H1 (cell line): ENCODE data around the gene ONECUT2. TPM values are rescaled to one million over a fixed set of nuclear protein-coding genes. Genes with fewer than 3 reads are reported as not detected.

Source experiments
- BACH1 ChIP-seq: IDR thresholded peaks from 2 replicates; pipeline ENCODE4 v1.6.1; 2012; ENCODE audit warnings: low read length, improper control_type of control experiment
- CTCF ChIP-seq, 3 experiments: IDR thresholded peaks; 1 replicate in 2 of 3; 2 replicates in 1 of 3; pipeline versions ENCODE4 v1.5.1 to v1.6.1; 2011; ENCODE audit warnings: low read length in 3 of 3, mild to moderate bottlenecking in 3 of 3, inconsistent platforms in 2 of 3, low read depth in 1 of 3, moderate library complexity in 1 of 3; ENCODE audit not compliant: insufficient read depth in 1 of 3; ENCODE audit errors: control extremely low read depth in 1 of 3
- E2F6 ChIP-seq: IDR thresholded peaks from 2 replicates; pipeline ENCODE4 v1.6.1; 2012; ENCODE audit warnings: inconsistent platforms
- GABPA ChIP-seq: IDR thresholded peaks from 2 replicates; pipeline ENCODE4 v1.6.1; 2011; ENCODE audit warnings: mild to moderate bottlenecking, low read length, moderate library complexity, borderline replicate concordance; ENCODE audit not compliant: insufficient read depth
- JUND ChIP-seq: IDR thresholded peaks from 2 replicates; pipeline ENCODE4 v1.6.1; 2011; ENCODE audit warnings: mild to moderate bottlenecking, improper control_type of control experiment, low read length
- NANOG ChIP-seq: IDR thresholded peaks from 2 replicates; pipeline ENCODE4 v1.6.1; 2011; ENCODE audit warnings: low read length, low read depth, mild to moderate bottlenecking, inconsistent platforms; ENCODE audit not compliant: insufficient read depth, poor library complexity, severe bottlenecking
- USF2 ChIP-seq: IDR thresholded peaks from 2 replicates; pipeline ENCODE4 v1.6.1; 2011; ENCODE audit warnings: low read length, improper control_type of control experiment
- polyA plus RNA-seq, 7 experiments: library from polyadenylated mRNA; depleted of rRNA in 3 of 7; stranded (reverse) in 5 of 7; unstranded in 2 of 7; fragments of >200 nt in 5 of 7; fragments of 200-250 nt in 2 of 7; gene quantifications; 1 replicate in 5 of 7; 2 replicates in 1 of 7; 4 replicates in 1 of 7; pipeline versions ENCODE4 v1.2.1 to v1.2.3, GENCODE V29; 2011 to 2013; ENCODE audit warnings: missing spikeins in 2 of 7, mixed read lengths in 2 of 7
- total RNA-seq: library from RNA; stranded (reverse); fragmentation: NEBNext Ultra II Directional; extraction: Animal tissue kit (Norgen Biotek cat#: 25700); gene quantifications from 2 replicates; pipeline ENCODE4 v1.2.1, GENCODE V29; 2021

Gene ONECUT2
- total and polyA plus RNA-seq, 2 of the 8 experiments (the other 6 are each of a cell fraction or from before 2014, with no cell fraction given): 0.38 to 1.9 TPM

GRCh38 chr18:57439985-57440330 is 4.8 kb downstream of the ONECUT2 start (continued):
- TF ChIP-seq GABPA: no peak
- no peak for TF ChIP-seq JUND
- peak; percentile 76 for TF ChIP-seq E2F6
- TF ChIP-seq CTCF (IDR thresholded peaks at IDR 0.05; ENCODE audit: control extremely low read depth in 1 of 3, insufficient read depth in 1 of 3, low read depth in 1 of 3, low read length in 3 of 3): no peak
- no peak for TF ChIP-seq NANOG
- TF ChIP-seq USF2: no peak
- no peak for TF ChIP-seq BACH1
